ENCODE results near the gene ASB15.

GRCh38 chr7:123637878-123638277, 36.3 kb downstream of the ASB15 start:
- no peak for TF ChIP-seq CTCF (IDR thresholded peaks at IDR 0.05 in 8 of 11, conservative IDR thresholded peaks at IDR 0.05 in 3 of 11)
- no peak for TF ChIP-seq POLR2A (IDR thresholded peaks at IDR 0.05)
- no peak for TF ChIP-seq POLR2AphosphoS5 (IDR thresholded peaks at IDR 0.05)

All from spleen (tissue), 7 donors.